ENCODE data around the gene AFF3.

The AFF3 gene

DNA sequence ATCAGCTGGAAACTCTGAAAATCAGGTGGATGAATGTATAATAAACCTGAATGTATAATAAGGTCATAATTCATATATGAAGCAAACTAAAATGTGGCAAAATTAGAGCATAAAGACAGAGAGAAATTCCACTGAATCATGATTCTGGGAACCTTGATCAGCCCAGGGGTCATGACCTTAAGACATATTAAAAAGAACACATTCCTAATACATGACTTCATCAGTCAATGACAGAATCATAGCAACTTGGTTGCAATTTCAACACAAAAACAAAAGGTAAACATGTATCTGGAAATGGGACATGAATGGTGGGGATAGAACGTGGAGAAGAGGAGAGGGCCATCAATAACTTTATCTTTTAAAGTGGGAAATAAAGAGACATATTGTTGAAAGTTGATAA lies 17.6 kb downstream of the AFF3 start:
- Histone ChIP-seq H2AFZ (ENCODE audit: low read length) (no peak overlapping the region), H3K4me3 (ENCODE audit: low read depth, low read length, poor library complexity, severe bottlenecking) (no peak overlapping the region), H3K9me2 (ENCODE audit: low read depth, low read length) (no peaks in the 10 kb centered on the region), H3F3A (ENCODE audit: insufficient read depth, low read length) (0 out of 2 replicates have a peak, but pooled peaks cover under 1% of the 10 kb centered on the region), H3K4me1 (ENCODE audit: insufficient read depth, low read length, severe bottlenecking) (no peaks in the 10 kb centered on the region), H3K4me2 (ENCODE audit: low read length) (no peak overlapping the region), H3K9me3 (ENCODE audit: low read length) (peaks cover 8% of the 10 kb centered on the region; the same call in 1 of the 2 replicates), H4K20me1 (ENCODE audit: insufficient read depth, low read length) (no peaks in the 10 kb centered on the region), H3K27ac (ENCODE audit: low read depth, low read length, poor library complexity, severe bottlenecking) (no peak overlapping the region), H3K27me3 (ENCODE audit: insufficient read depth, low read length) (no peaks in the 10 kb centered on the region), H3K9ac (ENCODE audit: low read length) (no peak overlapping the region), H3K79me2 (ENCODE audit: insufficient read depth, low read length) (peaks cover 78% of the 10 kb centered on the region), H3K36me3 (ENCODE audit: insufficient read depth, low read length) (peaks cover 99% of the 10 kb centered on the region)
- no peak for TF ChIP-seq EZH2 (IDR thresholded peaks at IDR 0.05; ENCODE audit: borderline replicate concordance, low read length)
- TF ChIP-seq, protein P1, sequence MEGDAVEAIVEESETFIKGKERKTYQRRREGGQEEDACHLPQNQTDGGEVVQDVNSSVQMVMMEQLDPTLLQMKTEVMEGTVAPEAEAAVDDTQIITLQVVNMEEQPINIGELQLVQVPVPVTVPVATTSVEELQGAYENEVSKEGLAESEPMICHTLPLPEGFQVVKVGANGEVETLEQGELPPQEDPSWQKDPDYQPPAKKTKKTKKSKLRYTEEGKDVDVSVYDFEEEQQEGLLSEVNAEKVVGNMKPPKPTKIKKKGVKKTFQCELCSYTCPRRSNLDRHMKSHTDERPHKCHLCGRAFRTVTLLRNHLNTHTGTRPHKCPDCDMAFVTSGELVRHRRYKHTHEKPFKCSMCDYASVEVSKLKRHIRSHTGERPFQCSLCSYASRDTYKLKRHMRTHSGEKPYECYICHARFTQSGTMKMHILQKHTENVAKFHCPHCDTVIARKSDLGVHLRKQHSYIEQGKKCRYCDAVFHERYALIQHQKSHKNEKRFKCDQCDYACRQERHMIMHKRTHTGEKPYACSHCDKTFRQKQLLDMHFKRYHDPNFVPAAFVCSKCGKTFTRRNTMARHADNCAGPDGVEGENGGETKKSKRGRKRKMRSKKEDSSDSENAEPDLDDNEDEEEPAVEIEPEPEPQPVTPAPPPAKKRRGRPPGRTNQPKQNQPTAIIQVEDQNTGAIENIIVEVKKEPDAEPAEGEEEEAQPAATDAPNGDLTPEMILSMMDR (IDR thresholded peaks at IDR 0.05; ENCODE audit: low read length) = no peak

DNA sequence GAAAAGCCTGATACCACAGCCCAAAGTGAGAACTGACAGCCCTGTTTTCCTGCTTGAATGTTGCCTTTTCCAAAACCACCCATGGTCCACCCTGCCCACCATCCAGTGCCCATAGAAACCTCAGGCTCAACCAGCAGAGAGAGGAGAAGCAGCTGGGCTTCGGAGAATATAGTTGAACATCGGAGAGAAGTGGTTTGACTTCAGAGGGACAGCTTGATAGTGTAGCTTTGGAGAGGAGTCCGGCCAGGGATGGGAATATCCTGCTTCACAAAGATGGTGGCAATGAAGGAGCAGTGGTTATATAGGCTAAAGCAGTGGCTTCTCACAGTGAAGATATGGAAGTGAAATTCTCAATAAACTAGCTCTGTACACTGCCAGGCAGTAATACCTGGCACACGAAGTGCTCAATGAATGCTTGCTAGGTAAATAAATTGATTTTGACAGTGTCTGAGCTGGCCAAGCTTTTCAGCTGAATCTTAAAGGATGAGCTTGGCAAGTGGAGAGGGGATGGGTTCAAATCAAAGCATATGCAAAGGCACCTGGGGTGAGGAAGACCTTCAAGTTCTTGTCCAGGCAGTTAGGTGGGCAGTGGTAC lies 21.2 kb downstream of the AFF3 start:
- no peak overlapping the region for H3K27ac ChIP-seq (ENCODE audit: low read depth, low read length, poor library complexity, severe bottlenecking)
- no peak for TF ChIP-seq EZH2 (IDR thresholded peaks at IDR 0.05; ENCODE audit: borderline replicate concordance, low read length)
- TF ChIP-seq, protein P1 (IDR thresholded peaks at IDR 0.05; ENCODE audit: low read length) = no peak
- H3K36me3 ChIP-seq (ENCODE audit: insufficient read depth, low read length) = peaks cover 99% of the 10 kb centered on the region
- peaks cover 10% of the 10 kb centered on the region; the same call in 1 of the 2 replicates for H3F3A ChIP-seq (ENCODE audit: insufficient read depth, low read length)
- no peaks in the 10 kb centered on the region for H3K9me2 ChIP-seq (ENCODE audit: low read depth, low read length)
- H3K9me3 ChIP-seq (ENCODE audit: low read length) = peaks cover 35% of the 10 kb centered on the region
- no peak overlapping the region for H3K9ac ChIP-seq (ENCODE audit: low read length)
- H3K4me2 ChIP-seq (ENCODE audit: low read length) = no peak overlapping the region
- no peaks in the 10 kb centered on the region for H4K20me1 ChIP-seq (ENCODE audit: insufficient read depth, low read length)
- no peaks in the 10 kb centered on the region for H3K27me3 ChIP-seq (ENCODE audit: insufficient read depth, low read length)
- H3K4me3 ChIP-seq (ENCODE audit: low read depth, low read length, poor library complexity, severe bottlenecking) = no peak overlapping the region
- peaks cover 2% of the 10 kb centered on the region for H3K4me1 ChIP-seq (ENCODE audit: insufficient read depth, low read length, severe bottlenecking)
- peaks cover 52% of the 10 kb centered on the region for H3K79me2 ChIP-seq (ENCODE audit: insufficient read depth, low read length)
- H2AFZ ChIP-seq (ENCODE audit: low read length) = no peak overlapping the region

DNA sequence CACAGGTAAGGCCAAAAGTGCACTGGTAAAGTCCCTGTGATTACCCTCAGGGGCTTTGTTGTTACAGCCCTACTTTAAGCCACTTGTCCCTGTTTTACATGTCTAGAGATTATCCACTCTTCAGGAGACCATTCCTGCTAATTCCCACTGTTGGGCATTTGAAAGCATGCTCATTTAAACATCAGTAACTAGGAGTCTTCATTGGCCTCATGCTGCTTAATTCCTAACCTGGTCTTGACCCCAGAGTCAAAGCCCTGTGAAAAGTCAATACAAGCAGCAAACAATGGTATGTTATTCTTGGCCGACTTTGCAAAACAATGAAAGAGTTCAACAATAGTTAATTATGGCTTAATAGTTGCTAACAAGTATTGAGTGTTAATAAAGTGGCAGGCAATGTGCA lies 23.2 kb downstream of the AFF3 start:
- Histone ChIP-seq H3K9me3 (ENCODE audit: low read length) (peaks cover 35% of the 10 kb centered on the region), H3K4me1 (ENCODE audit: insufficient read depth, low read length, severe bottlenecking) (peaks cover 22% of the 10 kb centered on the region), H3K4me2 (ENCODE audit: low read length) (no peak overlapping the region), H3K27me3 (ENCODE audit: insufficient read depth, low read length) (no peaks in the 10 kb centered on the region), H3K27ac (ENCODE audit: low read depth, low read length, poor library complexity, severe bottlenecking) (no peak overlapping the region), H3K79me2 (ENCODE audit: insufficient read depth, low read length) (peaks cover 32% of the 10 kb centered on the region), H3K9ac (ENCODE audit: low read length) (no peak overlapping the region), H3K36me3 (ENCODE audit: insufficient read depth, low read length) (peaks cover 96% of the 10 kb centered on the region), H2AFZ (ENCODE audit: low read length) (no peak overlapping the region), H3K4me3 (ENCODE audit: low read depth, low read length, poor library complexity, severe bottlenecking) (no peak overlapping the region), H3K9me2 (ENCODE audit: low read depth, low read length) (no peaks in the 10 kb centered on the region), H3F3A (ENCODE audit: insufficient read depth, low read length) (peaks cover 16% of the 10 kb centered on the region), H4K20me1 (ENCODE audit: insufficient read depth, low read length) (no peaks in the 10 kb centered on the region)
- no peak for TF ChIP-seq EZH2 (IDR thresholded peaks at IDR 0.05; ENCODE audit: borderline replicate concordance, low read length)
- TF ChIP-seq, protein P1 (IDR thresholded peaks at IDR 0.05; ENCODE audit: low read length) = no peak

Data from OCI-LY1 (cell line).